Suprapubic skin (tissue), 4 donors: Measurements from ENCODE around the gene MSANTD2. TPM values are rescaled to one million over a fixed set of nuclear protein-coding genes. Genes with fewer than 3 reads are reported as not detected.

Experiments used
- DNase-seq, 2 donors: peaks; one replicate each; pipeline ENCODE4 v3.0.0-alpha.2; 2019; ENCODE audit warnings: low spot score in 2 of 2
- H3K27ac ChIP-seq: fragments of 200-600 bp; sonication (generic); one replicate; pipeline ENCODE4 v1.5.1; 2019
- H3K27me3 ChIP-seq: fragments of 200-600 bp; sonication (generic); one replicate; pipeline ENCODE4 v1.5.1; 2019
- H3K36me3 ChIP-seq: fragments of 200-600 bp; sonication (generic); one replicate; pipeline ENCODE4 v1.5.1; 2019
- H3K4me1 ChIP-seq: fragments of 200-600 bp; sonication (generic); one replicate; pipeline ENCODE4 v1.5.1; 2019
- H3K4me3 ChIP-seq: fragments of 200-600 bp; sonication (generic); one replicate; pipeline ENCODE4 v1.5.1; 2019; ENCODE audit warnings: mild to moderate bottlenecking
- H3K9me3 ChIP-seq: fragments of 200-600 bp; sonication (generic); one replicate; pipeline ENCODE4 v1.5.1; 2019
- EP300 ChIP-seq: sonication (generic); formaldehyde crosslinking; IDR thresholded peaks from one replicate; pipeline ENCODE4 v1.6.1; 2017; ENCODE audit warnings: antibody characterized with exemption
- POLR2A ChIP-seq, 2 donors: fragments of 450-650 bp; IDR thresholded peaks; one replicate each; pipeline ENCODE4 v1.6.1; 2017; ENCODE audit warnings: antibody characterized with exemption in 2 of 2, mild to moderate bottlenecking in 2 of 2, moderate library complexity in 2 of 2
- POLR2AphosphoS5 ChIP-seq, 3 donors: sonication (generic); formaldehyde crosslinking; IDR thresholded peaks; one replicate each; pipeline ENCODE4 v1.6.1; 2017; ENCODE audit warnings: antibody characterized with exemption in 3 of 3
- WGBS: methylation state at CpG from one replicate; pipeline ENCODE4 v1.1.5; 2018; 5-methylcytosine and 5-hydroxymethylcytosine counted together
- total RNA-seq, 4 donors: library from RNA; depleted of rRNA; stranded (reverse); fragments of >200 nt; gene quantifications; one replicate each; pipeline ENCODE4 v1.1.0, GENCODE V29; 2016
- TF ChIP-seq, protein P1 (sequence below), 2 donors: fragments of 200-600 bp in 1 of 2; fragments of 450-650 bp in 1 of 2; sonication (generic) in 1 of 2; IDR thresholded peaks; one replicate each; pipeline ENCODE4 v1.5.1; 2016 to 2019; ENCODE audit warnings: antibody characterized with exemption in 2 of 2, mild to moderate bottlenecking in 1 of 2, moderate library complexity in 1 of 2

Gene MSANTD2
- total RNA-seq, 4 donors from 2014 or later: 5.5 to 42.5 (median 11.7) TPM

DNA sequence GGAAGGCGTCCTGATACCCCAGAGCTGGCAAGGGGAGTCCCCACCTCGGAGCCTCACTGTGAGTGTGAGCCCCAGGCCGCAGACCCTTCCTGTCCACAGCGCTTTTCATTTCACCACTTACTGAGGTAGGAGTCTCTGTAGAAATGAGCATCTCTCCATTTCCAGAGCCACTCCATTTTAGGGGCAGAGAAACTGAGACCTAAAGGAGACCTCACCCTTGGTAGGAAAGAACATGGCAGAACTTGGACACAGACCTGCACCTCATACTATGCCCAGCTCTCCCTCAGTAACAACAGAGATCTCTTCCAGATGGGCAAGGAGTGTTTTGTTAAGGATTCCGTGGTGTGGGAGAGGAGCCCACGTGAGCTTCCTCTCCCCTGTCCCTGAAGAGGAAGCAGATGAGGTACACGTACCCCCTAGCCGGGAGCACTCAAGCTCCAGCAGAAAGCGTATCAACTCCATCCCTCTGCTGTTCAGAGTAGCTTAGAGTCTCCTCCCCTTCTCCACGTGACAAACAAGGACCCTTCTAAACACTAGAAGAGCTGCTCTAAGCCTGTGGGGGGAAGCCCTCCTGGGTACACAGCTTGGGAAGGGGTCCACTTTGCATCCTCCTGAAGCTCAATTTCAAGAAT lies 47.6 kb downstream of the MSANTD2 start:
- H3K27me3 ChIP-seq: peaks cover 63% of the 10 kb centered on the region
- H3K36me3 ChIP-seq: no peaks in the 10 kb centered on the region
- TF ChIP-seq POLR2AphosphoS5 (IDR thresholded peaks at IDR 0.05) (no peak), POLR2A (IDR thresholded peaks at IDR 0.05) (no peak), EP300 (no peak)
- TF ChIP-seq, protein P1, sequence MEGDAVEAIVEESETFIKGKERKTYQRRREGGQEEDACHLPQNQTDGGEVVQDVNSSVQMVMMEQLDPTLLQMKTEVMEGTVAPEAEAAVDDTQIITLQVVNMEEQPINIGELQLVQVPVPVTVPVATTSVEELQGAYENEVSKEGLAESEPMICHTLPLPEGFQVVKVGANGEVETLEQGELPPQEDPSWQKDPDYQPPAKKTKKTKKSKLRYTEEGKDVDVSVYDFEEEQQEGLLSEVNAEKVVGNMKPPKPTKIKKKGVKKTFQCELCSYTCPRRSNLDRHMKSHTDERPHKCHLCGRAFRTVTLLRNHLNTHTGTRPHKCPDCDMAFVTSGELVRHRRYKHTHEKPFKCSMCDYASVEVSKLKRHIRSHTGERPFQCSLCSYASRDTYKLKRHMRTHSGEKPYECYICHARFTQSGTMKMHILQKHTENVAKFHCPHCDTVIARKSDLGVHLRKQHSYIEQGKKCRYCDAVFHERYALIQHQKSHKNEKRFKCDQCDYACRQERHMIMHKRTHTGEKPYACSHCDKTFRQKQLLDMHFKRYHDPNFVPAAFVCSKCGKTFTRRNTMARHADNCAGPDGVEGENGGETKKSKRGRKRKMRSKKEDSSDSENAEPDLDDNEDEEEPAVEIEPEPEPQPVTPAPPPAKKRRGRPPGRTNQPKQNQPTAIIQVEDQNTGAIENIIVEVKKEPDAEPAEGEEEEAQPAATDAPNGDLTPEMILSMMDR (IDR thresholded peaks at IDR 0.05): no peak
- H3K9me3 ChIP-seq: no peaks in the 10 kb centered on the region
- peaks cover 13% of the 10 kb centered on the region for H3K4me1 ChIP-seq
- no peak overlapping the region for H3K27ac ChIP-seq
- no peak overlapping the region for H3K4me3 ChIP-seq
- no peak for DNase-seq
- WGBS: 60% methylated on average over 9 of the region's 10 CpGs

DNA sequence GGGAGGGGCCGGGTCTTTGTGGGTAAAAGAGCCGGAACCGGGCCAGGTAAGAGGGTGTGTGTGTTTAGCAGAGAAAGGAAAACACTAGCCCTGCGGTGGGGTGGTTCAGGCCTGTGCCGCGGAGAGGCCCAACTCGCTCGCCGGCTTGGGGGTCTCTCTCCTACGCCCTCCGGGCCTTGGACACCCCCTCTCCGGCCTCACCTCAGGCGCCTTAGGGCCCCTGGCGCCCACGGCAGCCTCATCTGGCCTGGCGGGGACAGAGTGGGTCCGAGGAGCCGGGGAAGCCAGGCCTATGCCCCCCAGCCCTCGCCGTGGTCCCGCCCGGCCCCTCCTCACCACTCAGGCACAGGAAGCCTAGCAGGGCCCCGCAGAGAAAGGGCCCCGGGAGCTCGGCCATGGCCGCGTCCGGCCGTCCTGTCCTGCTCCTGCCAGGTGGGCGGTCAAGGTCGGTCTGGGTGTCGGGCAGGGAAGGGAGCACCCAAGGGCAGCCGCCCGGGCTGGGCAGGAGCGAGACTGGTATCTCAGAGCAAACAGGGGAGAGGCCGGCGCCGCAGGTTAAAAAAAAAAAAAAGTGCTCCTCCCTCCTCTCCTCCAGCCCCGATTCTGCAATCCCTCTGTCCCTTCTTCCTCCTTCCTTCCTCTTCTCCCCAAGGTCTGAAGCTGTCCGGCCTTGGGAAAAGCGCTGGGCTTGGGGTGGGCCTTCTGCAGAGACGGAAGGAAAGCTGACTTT lies 48.3 kb downstream of the MSANTD2 start, which contains the start of gene VSIG2:
Gene VSIG2, minus strand, starts transcription at position 515 of the 730 bp plus-strand sequence. Its CDS starts 118 bp downstream, at position 397.
- H3K27ac ChIP-seq: no peak within 1 kb of the TSS
- DNase-seq: no peak
- H3K36me3 ChIP-seq: no peaks in the 10 kb centered on the region
- 23% methylated on average over 5 of the region's 42 CpGs for WGBS
- TF ChIP-seq, protein P1 (IDR thresholded peaks at IDR 0.05): no peak
- TF ChIP-seq POLR2A (IDR thresholded peaks at IDR 0.05) (no peak), EP300 (no peak), POLR2AphosphoS5 (IDR thresholded peaks at IDR 0.05) (no peak)
- H3K4me1 ChIP-seq: peaks cover 17% of the 10 kb centered on the region
- no peaks in the 10 kb centered on the region for H3K9me3 ChIP-seq
- peaks cover 61% of the 10 kb centered on the region for H3K27me3 ChIP-seq
- H3K4me3 ChIP-seq: peak within 1 kb of the TSS; percentile 8

DNA sequence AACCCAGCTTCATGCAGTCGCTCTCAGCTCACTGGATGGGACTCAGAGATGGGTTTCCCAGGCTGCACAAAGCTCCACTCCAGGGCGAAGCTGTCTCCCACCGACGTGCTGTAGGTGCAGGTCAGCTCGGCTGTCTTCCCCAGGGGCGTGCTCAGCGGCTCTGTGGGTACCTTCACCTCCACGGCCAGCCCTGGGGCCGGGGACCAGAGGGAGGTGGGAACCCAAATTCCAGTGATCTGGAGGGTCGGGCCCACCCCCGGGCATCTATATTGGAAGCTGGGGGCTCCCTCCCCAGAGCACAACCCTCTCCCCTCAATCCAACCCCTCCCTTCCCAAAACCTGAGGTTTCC lies 48.8 kb downstream of the MSANTD2 start:
- WGBS: 61% methylated on average over 11 of the region's 11 CpGs
- Histone ChIP-seq H3K27me3 (peaks cover 61% of the 10 kb centered on the region), H3K9me3 (no peaks in the 10 kb centered on the region), H3K36me3 (no peaks in the 10 kb centered on the region), H3K4me1 (peaks cover 22% of the 10 kb centered on the region), H3K27ac (no peak overlapping the region), H3K4me3 (no peak overlapping the region)
- DNase-seq: peak in 1 of 2 donors; percentile 71
- TF ChIP-seq, protein P1 (IDR thresholded peaks at IDR 0.05): no peak
- TF ChIP-seq POLR2A (IDR thresholded peaks at IDR 0.05) (no peak), EP300 (no peak), POLR2AphosphoS5 (IDR thresholded peaks at IDR 0.05) (no peak)

DNA sequence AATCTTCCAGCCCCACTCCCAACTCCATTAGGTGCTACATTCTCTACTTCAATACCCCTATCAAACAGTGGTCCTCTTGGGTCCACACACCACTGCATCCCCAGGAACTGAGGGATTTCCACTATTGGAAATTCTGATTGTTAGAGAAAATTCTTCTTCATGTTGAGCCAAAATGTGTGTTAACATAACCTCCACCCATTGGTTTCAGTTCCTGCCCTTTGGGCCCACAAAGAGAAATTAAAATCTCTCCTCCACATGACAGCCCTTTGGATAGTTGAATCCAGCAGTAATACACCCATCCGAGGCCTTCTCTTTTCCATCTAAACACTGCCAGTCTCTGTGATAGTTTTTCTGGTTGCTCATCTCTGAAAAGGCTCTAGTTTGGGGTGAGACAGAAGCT lies 50.3 kb downstream of the MSANTD2 start:
- Histone ChIP-seq H3K27ac (no peak overlapping the region), H3K4me1 (peaks cover 35% of the 10 kb centered on the region), H3K27me3 (peaks cover 69% of the 10 kb centered on the region), H3K4me3 (no peak overlapping the region), H3K9me3 (no peaks in the 10 kb centered on the region), H3K36me3 (no peaks in the 10 kb centered on the region)
- DNase-seq: no peak
- TF ChIP-seq EP300: no peak
- no peak for TF ChIP-seq POLR2A (IDR thresholded peaks at IDR 0.05)
- TF ChIP-seq, protein P1 (IDR thresholded peaks at IDR 0.05): no peak
- TF ChIP-seq POLR2AphosphoS5 (IDR thresholded peaks at IDR 0.05): no peak
- 58% methylated on average over 1 of the region's 1 CpG for WGBS
